Caco-2 (cell line): Measurements from ENCODE around the gene FMN1. TPM values are rescaled to one million over a fixed set of nuclear protein-coding genes. Genes with fewer than 3 reads are reported as not detected.

Source experiments
- BruUV-seq: library from RNA; stranded (reverse); fragments of 400-500 nt; replicated peaks from 2 replicates; lab custom pipeline; 2021; lab: Mats Ljungman, UMichigan
- CTCF ChIA-PET: fragments of 300-600 bp; sonication (Branson Sonifier 250); formaldehyde crosslinking; loops from one replicate; lab custom pipeline; 2022; ENCODE audit warnings: antibody characterized with exemption; lab: Charles Lee
- POLR2A ChIA-PET: fragments of 300-600 bp; sonication (Branson Sonifier 250); formaldehyde crosslinking; loops from one replicate; lab custom pipeline; 2022; ENCODE audit warnings: antibody characterized with exemption; lab: Charles Lee
- DNase-seq, 2 experiments: peaks; one replicate each; pipeline versions ENCODE4 v3.0.0 to v3.0.0-alpha.2; 2020 to 2022
- H3K27me3 ChIP-seq: replicated peaks from 2 replicates; pipeline ENCODE4 v1.6.0; 2011; ENCODE audit warnings: low read length; ENCODE audit not compliant: control insufficient read depth, insufficient read depth
- H3K36me3 ChIP-seq: 2 replicates; pipeline ENCODE4 v1.5.1; 2011; ENCODE audit warnings: low read length; ENCODE audit not compliant: control insufficient read depth, insufficient read depth
- H3K4me1 ChIP-seq: fragments of 250-450 bp; sonication (Bioruptor Pico); 2 replicates; pipeline ENCODE4 v1.5.1; 2020; ENCODE audit warnings: mild to moderate bottlenecking
- H3K4me3 ChIP-seq: 2 replicates; pipeline ENCODE4 v1.5.1; 2011; ENCODE audit warnings: low read depth, mild to moderate bottlenecking, control low read depth, low read length
- H3K9me3 ChIP-seq: fragments of 250-450 bp; sonication (Bioruptor Pico); 2 replicates; pipeline ENCODE4 v1.5.1; 2020; ENCODE audit warnings: mild to moderate bottlenecking, moderate library complexity
- H3K27ac Mint-ChIP-seq: one replicate; pipeline ENCODE4 v1.8.0; 2022; ENCODE audit warnings: mixed read lengths; ENCODE audit not compliant: unreplicated experiment
- H3K27me3 Mint-ChIP-seq: one replicate; pipeline ENCODE4 v1.8.0; 2022; ENCODE audit warnings: mixed read lengths; ENCODE audit not compliant: insufficient read depth, unreplicated experiment
- H3K36me3 Mint-ChIP-seq: one replicate; pipeline ENCODE4 v1.8.0; 2022; ENCODE audit warnings: mild to moderate bottlenecking, mixed read lengths; ENCODE audit not compliant: insufficient read depth, unreplicated experiment
- H3K4me1 Mint-ChIP-seq: one replicate; pipeline ENCODE4 v1.8.0; 2022; ENCODE audit warnings: low read depth, mixed read lengths; ENCODE audit not compliant: unreplicated experiment
- H3K4me3 Mint-ChIP-seq: one replicate; pipeline ENCODE4 v1.8.0; 2022; ENCODE audit warnings: mild to moderate bottlenecking, moderate library complexity, mixed read lengths; ENCODE audit not compliant: unreplicated experiment
- H3K9me3 Mint-ChIP-seq: one replicate; pipeline ENCODE4 v1.8.0; 2022; ENCODE audit warnings: mixed read lengths; ENCODE audit not compliant: unreplicated experiment
- CTCF ChIP-seq, 2 experiments: fragments of 200-600 bp in 1 of 2; IDR thresholded peaks; 1 replicate in 1 of 2; 2 replicates in 1 of 2; pipeline versions ENCODE4 v1.5.1 to v1.8.0; 2011 to 2022; ENCODE audit warnings: antibody characterized with exemption in 1 of 2, control low read depth in 1 of 2, inconsistent platforms in 1 of 2, low read depth in 1 of 2, low read length in 1 of 2, mild to moderate bottlenecking in 1 of 2, moderate library complexity in 1 of 2; ENCODE audit not compliant: insufficient read depth in 1 of 2, severe bottlenecking in 1 of 2, unreplicated experiment in 1 of 2
- intact Hi-C: fragments of 100-400 bp; cut with micrococcal nuclease; formaldehyde crosslinking; loops from one replicate; pipeline ENCODE4 v1.10.0; 2022; ENCODE audit not compliant: unreplicated experiment
- total RNA-seq: library from RNA; stranded (reverse); gene quantifications from 2 replicates; pipeline ENCODE4 v1.2.3, GENCODE V29; 2022

The FMN1 gene
- total RNA-seq, 1 experiment from 2014 or later = 1.6 TPM

- Mint-ChIP-seq H3K4me3 (peak overlapping the region; percentile 51), H3K4me1 (no peaks in the 10 kb centered on the region), H3K9me3 (no peaks in the 10 kb centered on the region), H3K27me3 (peaks cover 28% of the 10 kb centered on the region), H3K36me3 (no peaks in the 10 kb centered on the region), H3K27ac (no peak overlapping the region)
- BruUV-seq = no TSS peak
- Histone ChIP-seq H3K9me3 (no peaks in the 10 kb centered on the region), H3K4me1 (peaks cover 6% of the 10 kb centered on the region; the same call in 1 of the 2 replicates), H3K36me3 (no peaks in the 10 kb centered on the region), H3K27me3 (peaks cover 5% of the 10 kb centered on the region), H3K4me3 (peak overlapping the region; percentile 24)
- intact Hi-C loops = loop anchor here (5.0 kb wide), 1 partner anchor 57 kb away; no protein-coding TSS in a partner anchor
- TF ChIP-seq CTCF (IDR thresholded peaks at IDR 0.05; ENCODE audit: insufficient read depth in 1 of 2, low read depth in 1 of 2, low read length in 1 of 2, severe bottlenecking in 1 of 2, unreplicated experiment in 1 of 2) = no peak
- ChIA-PET CTCF (no interaction called here), POLR2A (no interaction called here)
- DNase-seq = no peak
Observed at GRCh38 chr15:32718821-32719716, 475.4 kb downstream of the FMN1 start.

- ChIA-PET CTCF (no interaction called here), POLR2A (no interaction called here)
- peaks cover 6% of the 10 kb centered on the region; the same call in 1 of the 2 replicates for H3K4me1 ChIP-seq
- no peaks in the 10 kb centered on the region for H3K36me3 Mint-ChIP-seq
- BruUV-seq = no TSS peak
- no peak for DNase-seq
- peak overlapping the region; percentile 34 for H3K4me3 ChIP-seq
- peaks cover 5% of the 10 kb centered on the region for H3K27me3 ChIP-seq
- no peaks in the 10 kb centered on the region for H3K36me3 ChIP-seq
- H3K4me3 Mint-ChIP-seq = peak overlapping the region; percentile 51
- H3K9me3 ChIP-seq = no peaks in the 10 kb centered on the region
- H3K4me1 Mint-ChIP-seq = no peaks in the 10 kb centered on the region
- H3K9me3 Mint-ChIP-seq = no peaks in the 10 kb centered on the region
- peaks cover 28% of the 10 kb centered on the region for H3K27me3 Mint-ChIP-seq
- no peak overlapping the region for H3K27ac Mint-ChIP-seq
- intact Hi-C loops = loop anchor here (5.0 kb wide), 1 partner anchor 56 kb away; no protein-coding TSS in a partner anchor
- no peak for TF ChIP-seq CTCF (IDR thresholded peaks at IDR 0.05; ENCODE audit: insufficient read depth in 1 of 2, low read depth in 1 of 2, low read length in 1 of 2, severe bottlenecking in 1 of 2, unreplicated experiment in 1 of 2)
Observed at GRCh38 chr15:32718227-32718820, 476.2 kb downstream of the FMN1 start.

GRCh38 chr15:32717426-32718226 lies 476.9 kb downstream of the FMN1 start, which contains the start of gene GREM1:
Gene GREM1, plus strand, starts transcription at chr15:32718004. Its CDS starts 12,687 bp downstream, at chr15:32730691.
- no peaks in the 10 kb centered on the region for H3K9me3 Mint-ChIP-seq
- no peak within 1 kb of the TSS for H3K27ac Mint-ChIP-seq
- DNase-seq = no peak
- no peaks in the 10 kb centered on the region for H3K36me3 Mint-ChIP-seq
- H3K4me3 Mint-ChIP-seq = peak within 1 kb of the TSS; percentile 67
- Histone ChIP-seq H3K4me1 (peaks cover 6% of the 10 kb centered on the region; the same call in 1 of the 2 replicates), H3K36me3 (no peaks in the 10 kb centered on the region), H3K4me3 (peak within 1 kb of the TSS; percentile 34), H3K9me3 (no peaks in the 10 kb centered on the region), H3K27me3 (peaks cover 5% of the 10 kb centered on the region)
- ChIA-PET CTCF (no interaction called here), POLR2A (no interaction called here)
- TF ChIP-seq CTCF (IDR thresholded peaks at IDR 0.05; ENCODE audit: insufficient read depth in 1 of 2, low read depth in 1 of 2, low read length in 1 of 2, severe bottlenecking in 1 of 2, unreplicated experiment in 1 of 2) = no peak
- intact Hi-C loops = loop anchor here (5.0 kb wide), 1 partner anchor 55 kb away; no protein-coding TSS in a partner anchor
- H3K4me1 Mint-ChIP-seq = no peaks in the 10 kb centered on the region
- BruUV-seq = no TSS peak
- H3K27me3 Mint-ChIP-seq = peaks cover 31% of the 10 kb centered on the region
